Nephron (organoid): ENCODE data around the gene MMP24.
A peak's percentile ranks its signal among the peaks of the same experiment; 100 is the strongest.

Experiments
- H3K27ac Mint-ChIP-seq, 3 experiments: 2 replicates each; pipeline ENCODE4 v1.8.0; 2020; ENCODE audit warnings: mixed read lengths in 3 of 3, mild to moderate bottlenecking in 2 of 3, moderate library complexity in 1 of 3
- H3K27me3 Mint-ChIP-seq: 2 replicates; pipeline ENCODE4 v1.8.0; 2021; ENCODE audit warnings: low read depth, mild to moderate bottlenecking, moderate library complexity, mixed read lengths
- H3K36me3 Mint-ChIP-seq: 2 replicates; pipeline ENCODE4 v1.8.0; 2020; ENCODE audit warnings: low read depth, mixed read lengths
- H3K4me1 Mint-ChIP-seq: 2 replicates; pipeline ENCODE4 v1.8.0; 2020; ENCODE audit warnings: mixed read lengths
- H3K4me3 Mint-ChIP-seq, 3 experiments: 2 replicates each; pipeline ENCODE4 v1.8.0; 2020; ENCODE audit warnings: mild to moderate bottlenecking in 3 of 3, mixed read lengths in 3 of 3, moderate library complexity in 2 of 3
- H3K9me3 Mint-ChIP-seq: 2 replicates; pipeline ENCODE4 v1.8.0; 2020; ENCODE audit warnings: mixed read lengths
- CTCF ChIP-seq, 3 experiments: fragments of 200-600 bp; sonication (generic); IDR thresholded peaks; one replicate each; pipeline ENCODE4 v1.5.0; 2021; ENCODE audit warnings: antibody characterized with exemption in 3 of 3; ENCODE audit not compliant: unreplicated experiment in 3 of 3

Gene MMP24

GRCh38 chr20:35267092-35267491 is 40.6 kb downstream of the MMP24 start:
- no peak for TF ChIP-seq CTCF (IDR thresholded peaks at IDR 0.05; ENCODE audit: unreplicated experiment in 3 of 3)
- Mint-ChIP-seq H3K9me3 (no peaks in the 10 kb centered on the region), H3K27ac (no peak overlapping the region)

GRCh38 chr20:35269055-35269781 is 42.7 kb downstream of the MMP24 start:
- Mint-ChIP-seq H3K27me3 (peaks cover 4% of the 10 kb centered on the region), H3K4me3 (no peak overlapping the region), H3K27ac (peak overlapping the region; percentile 15 to 71 (median 42)), H3K36me3 (peaks cover 10% of the 10 kb centered on the region), H3K9me3 (no peaks in the 10 kb centered on the region), H3K4me1 (no peaks in the 10 kb centered on the region)
- peak; percentile 73 to 78 (median 74) for TF ChIP-seq CTCF (IDR thresholded peaks at IDR 0.05; ENCODE audit: unreplicated experiment in 3 of 3)

More at GRCh38 chr20:35267092-35267491, 40.6 kb downstream of the MMP24 start:
- Mint-ChIP-seq H3K4me3 (no peak overlapping the region), H3K27me3 (no peaks in the 10 kb centered on the region), H3K4me1 (peaks cover 11% of the 10 kb centered on the region), H3K36me3 (peaks cover 10% of the 10 kb centered on the region)

GRCh38 chr20:35270021-35270902 is 43.8 kb downstream of the MMP24 start:
- H3K27me3 Mint-ChIP-seq: peaks cover 4% of the 10 kb centered on the region
- H3K4me3 Mint-ChIP-seq: peak overlapping the region in 1 of 3 experiments; percentile 44
- TF ChIP-seq CTCF (IDR thresholded peaks at IDR 0.05; ENCODE audit: unreplicated experiment in 3 of 3): no peak
- peak overlapping the region in 1 of 3 experiments; percentile 51 for H3K27ac Mint-ChIP-seq
- no peaks in the 10 kb centered on the region for H3K9me3 Mint-ChIP-seq
- H3K36me3 Mint-ChIP-seq: peaks cover 10% of the 10 kb centered on the region
- no peaks in the 10 kb centered on the region for H3K4me1 Mint-ChIP-seq

- H3K4me1 Mint-ChIP-seq: no peaks in the 10 kb centered on the region
- peaks cover 10% of the 10 kb centered on the region for H3K36me3 Mint-ChIP-seq
- no peaks in the 10 kb centered on the region for H3K9me3 Mint-ChIP-seq
- TF ChIP-seq CTCF (IDR thresholded peaks at IDR 0.05; ENCODE audit: unreplicated experiment in 3 of 3): no peak
- H3K27me3 Mint-ChIP-seq: peaks cover 4% of the 10 kb centered on the region
- H3K27ac Mint-ChIP-seq: peak overlapping the region in 1 of 3 experiments; percentile 51
- no peak overlapping the region for H3K4me3 Mint-ChIP-seq
These were observed 44.8 kb downstream of the MMP24 start for GRCh38 chr20:35271073-35271882.

- Mint-ChIP-seq H3K27ac (no peak overlapping the region), H3K36me3 (peaks cover 10% of the 10 kb centered on the region), H3K9me3 (no peaks in the 10 kb centered on the region), H3K27me3 (peaks cover 4% of the 10 kb centered on the region), H3K4me1 (no peaks in the 10 kb centered on the region), H3K4me3 (no peak overlapping the region)
- no peak for TF ChIP-seq CTCF (IDR thresholded peaks at IDR 0.05; ENCODE audit: unreplicated experiment in 3 of 3)
These were observed 45.4 kb downstream of the MMP24 start for GRCh38 chr20:35271904-35272303.
